Body of pancreas (tissue), 4 donors: ENCODE measurements around the gene PXDN. TPM values are rescaled to one million over a fixed set of nuclear protein-coding genes. Genes with fewer than 3 reads are reported as not detected.

Experiments used
- ATAC-seq: fragments of 150-250 bp; one replicate; pipeline ENCODE4 v1.9.1; 2016
- DNase-seq, 4 donors: peaks; one replicate each; pipeline ENCODE4 v3.0.0-alpha.2; 2019
- H3K27ac ChIP-seq, 4 donors: fragments of 200-600 bp; sonication (generic); 1 replicate in 3 of 4; 2 replicates in 1 of 4; pipeline versions ENCODE4 v1.5.1 to v1.6.1; 2016 to 2019; ENCODE audit warnings: mild to moderate bottlenecking in 1 of 4, mixed read lengths in 1 of 4, moderate library complexity in 1 of 4
- H3K27me3 ChIP-seq, 2 donors: fragments of 200-600 bp; sonication (generic); one replicate each; pipeline ENCODE4 v1.6.0; 2016; ENCODE audit warnings: mild to moderate bottlenecking in 1 of 2
- H3K36me3 ChIP-seq, 2 donors: fragments of 200-600 bp; sonication (generic); replicated peaks in 1 of 2; 2 replicates each; pipeline ENCODE4 v1.5.1; 2016; ENCODE audit warnings: low read depth in 2 of 2; ENCODE audit not compliant: insufficient read depth in 1 of 2
- H3K4me1 ChIP-seq: fragments of 200-600 bp; sonication (generic); one replicate; pipeline ENCODE4 v1.6.0; 2016
- H3K4me3 ChIP-seq, 2 donors: fragments of 200-600 bp; sonication (generic); 1 replicate in 1 of 2; 2 replicates in 1 of 2; pipeline ENCODE4 v1.5.1; 2016 to 2019
- H3K9me3 ChIP-seq, 3 donors: fragments of 200-600 bp; sonication (generic); 1 replicate in 2 of 3; 2 replicates in 1 of 3; pipeline ENCODE4 v1.5.1; 2016
- CTCF ChIP-seq, 7 experiments: fragments of 450-650 bp in 4 of 7; fragments of 200-600 bp in 3 of 7; sonication (generic) in 3 of 7; IDR thresholded peaks; one replicate each; pipeline ENCODE4 v1.5.1; 2016 to 2019; ENCODE audit warnings: antibody characterized with exemption in 7 of 7
- POLR2A ChIP-seq, 3 donors: fragments of 450-650 bp; IDR thresholded peaks; one replicate each; pipeline ENCODE4 v1.6.1; 2016; ENCODE audit warnings: antibody characterized with exemption in 3 of 3, mild to moderate bottlenecking in 2 of 3
- WGBS, 2 donors: methylation state at CpG; one replicate each; pipeline ENCODE4 v1.1.5; 2017; 5-methylcytosine and 5-hydroxymethylcytosine counted together
- intact Hi-C: fragments of 100-400 bp; cut with DNase I; formaldehyde crosslinking; loops from one replicate; pipeline ENCODE4 v1.15.1; 2023
- total RNA-seq, 2 donors: library from RNA; depleted of rRNA; stranded (reverse); fragments of >200 nt; gene quantifications; one replicate each; pipeline ENCODE4 v1.1.0, GENCODE V29; 2016

The PXDN gene
- total RNA-seq, 2 donors from 2014 or later = 7.0 to 41.9 TPM

- Histone ChIP-seq H3K27me3 (no peaks in the 10 kb centered on the region), H3K4me1 (peaks cover 4% of the 10 kb centered on the region), H3K27ac (no peak overlapping the region), H3K36me3 (no peaks in the 10 kb centered on the region), H3K9me3 (no peaks in the 10 kb centered on the region), H3K4me3 (no peak overlapping the region)
- ATAC-seq = no peak
- no peak for DNase-seq
- 50 to 64% methylated on average over 2 to 9 of the region's 10 CpGs for WGBS, 2 donors
- intact Hi-C loops = no loop called here
- TF ChIP-seq POLR2A (IDR thresholded peaks at IDR 0.05) (no peak), CTCF (IDR thresholded peaks at IDR 0.05) (no peak)
Measured at GRCh38 chr2:1619556-1619955, 124.8 kb downstream of the PXDN start.

- Histone ChIP-seq H3K4me1 (peaks cover 4% of the 10 kb centered on the region), H3K4me3 (no peak overlapping the region), H3K36me3 (no peaks in the 10 kb centered on the region), H3K9me3 (no peaks in the 10 kb centered on the region), H3K27me3 (no peaks in the 10 kb centered on the region), H3K27ac (no peak overlapping the region)
- ATAC-seq (no peak), DNase-seq (no peak)
- WGBS, 2 donors = 33% methylated on average over 1 of the region's 3 CpGs; no CpG with 5 or more reads in 1 of the 2 donors
- intact Hi-C loops = no loop called here
- TF ChIP-seq POLR2A (IDR thresholded peaks at IDR 0.05) (no peak), CTCF (IDR thresholded peaks at IDR 0.05) (no peak)
Measured at GRCh38 chr2:1618974-1619373, 125.3 kb downstream of the PXDN start.

DNA sequence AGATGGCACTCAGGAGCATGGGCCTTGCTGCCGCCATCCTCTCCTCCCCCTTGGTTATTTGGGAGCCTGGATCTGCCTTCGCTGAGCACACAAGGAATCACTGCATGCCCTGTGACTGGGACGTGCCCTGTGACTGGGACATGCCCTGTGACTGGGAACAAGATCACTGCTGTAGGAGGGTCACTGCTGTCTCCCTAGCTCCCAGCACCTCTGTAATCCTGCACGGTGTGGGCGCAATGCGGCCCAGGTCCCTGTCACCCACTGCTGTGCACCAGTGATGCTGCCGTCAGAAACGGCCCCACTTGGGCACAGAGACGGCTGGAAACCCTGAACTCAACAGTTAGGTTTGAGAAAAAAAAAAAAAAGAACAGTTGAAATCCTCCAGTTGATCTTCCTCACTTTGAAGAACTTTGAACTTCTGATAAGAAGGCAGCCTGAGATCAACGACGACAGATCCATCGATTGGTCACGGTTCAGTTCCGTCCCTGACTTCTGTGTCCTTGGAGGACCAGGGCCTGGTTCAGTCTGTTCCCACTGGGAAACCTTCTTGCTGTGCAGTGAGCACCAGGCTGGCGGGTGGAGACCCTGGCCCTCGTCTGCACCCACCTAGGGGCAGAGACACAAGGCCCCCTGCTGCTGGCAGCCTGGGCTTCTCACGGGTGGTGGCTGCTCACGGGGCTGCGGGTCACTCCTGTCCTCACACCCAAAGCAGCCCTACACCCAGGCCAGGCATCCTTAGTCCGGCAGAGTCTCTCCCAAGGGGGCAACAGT lies 125.9 kb downstream of the PXDN start:
- no peak overlapping the region for H3K27ac ChIP-seq
- WGBS, 2 donors = 67 to 73% methylated on average over 12 to 20 of the region's 20 CpGs

GRCh38 chr2:1617425-1618021 lies 126.8 kb downstream of the PXDN start:
- Histone ChIP-seq H3K4me1 (peaks cover 4% of the 10 kb centered on the region), H3K4me3 (no peak overlapping the region), H3K27ac (no peak overlapping the region), H3K27me3 (no peaks in the 10 kb centered on the region), H3K36me3 (no peaks in the 10 kb centered on the region), H3K9me3 (no peaks in the 10 kb centered on the region)
- ATAC-seq (no peak), DNase-seq (no peak)
- TF ChIP-seq CTCF (IDR thresholded peaks at IDR 0.05) = no peak
- no peak for TF ChIP-seq POLR2A (IDR thresholded peaks at IDR 0.05)
- WGBS, 2 donors = 77 to 83% methylated on average over 5 to 11 of the region's 11 CpGs
- intact Hi-C loops = no loop called here

More for the DNA sequence above, 125.9 kb downstream of the PXDN start:
- H3K27me3 ChIP-seq = no peaks in the 10 kb centered on the region
- peaks cover 4% of the 10 kb centered on the region for H3K4me1 ChIP-seq
- H3K4me3 ChIP-seq = no peak overlapping the region
- H3K36me3 ChIP-seq = no peaks in the 10 kb centered on the region
- DNase-seq (no peak), ATAC-seq (no peak)
- no peaks in the 10 kb centered on the region for H3K9me3 ChIP-seq
- intact Hi-C loops = no loop called here
- no peak for TF ChIP-seq CTCF (IDR thresholded peaks at IDR 0.05)
